A673 (cell line): ENCODE measurements around the gene SDK1.

Source experiments
- EZH2 ChIP-seq: fragments of 200-600 bp; sonication (generic); IDR thresholded peaks from 2 replicates; pipeline ENCODE4 v1.6.1; 2017; ENCODE audit warnings: borderline replicate concordance, low read depth, mild to moderate bottlenecking, mixed read lengths, antibody characterized with exemption, low read length; ENCODE audit not compliant: poor library complexity, severe bottlenecking
- TF ChIP-seq, protein P1 (sequence below): fragments of 300-800, 200-600 bp; sonication (generic); conservative IDR thresholded peaks from 2 replicates; pipeline ENCODE4 v1.5.1; 2017; ENCODE audit warnings: low read depth, mild to moderate bottlenecking, antibody characterized with exemption, low read length, moderate library complexity, mixed read lengths

DNA sequence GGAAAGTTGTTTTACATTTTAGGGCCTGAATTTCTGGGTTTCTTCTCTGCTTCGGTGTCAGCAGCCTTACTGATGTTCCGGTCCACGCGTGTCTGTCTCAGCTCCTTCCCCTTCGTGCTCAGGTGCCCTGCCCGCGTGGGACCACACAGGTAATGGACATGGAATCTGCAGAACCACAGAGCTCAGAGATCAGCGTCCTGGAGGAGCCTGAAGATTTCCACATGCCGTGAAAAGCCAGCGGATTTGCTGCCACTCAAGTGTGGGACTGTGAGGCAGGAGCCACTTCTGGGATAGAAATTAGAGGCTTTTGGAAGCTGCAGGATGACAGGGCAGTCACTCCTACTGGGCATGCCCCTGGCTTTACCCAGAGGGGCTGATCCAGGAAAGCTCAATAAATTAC is 714.9 kb downstream of the SDK1 start:
- TF ChIP-seq, protein P1, sequence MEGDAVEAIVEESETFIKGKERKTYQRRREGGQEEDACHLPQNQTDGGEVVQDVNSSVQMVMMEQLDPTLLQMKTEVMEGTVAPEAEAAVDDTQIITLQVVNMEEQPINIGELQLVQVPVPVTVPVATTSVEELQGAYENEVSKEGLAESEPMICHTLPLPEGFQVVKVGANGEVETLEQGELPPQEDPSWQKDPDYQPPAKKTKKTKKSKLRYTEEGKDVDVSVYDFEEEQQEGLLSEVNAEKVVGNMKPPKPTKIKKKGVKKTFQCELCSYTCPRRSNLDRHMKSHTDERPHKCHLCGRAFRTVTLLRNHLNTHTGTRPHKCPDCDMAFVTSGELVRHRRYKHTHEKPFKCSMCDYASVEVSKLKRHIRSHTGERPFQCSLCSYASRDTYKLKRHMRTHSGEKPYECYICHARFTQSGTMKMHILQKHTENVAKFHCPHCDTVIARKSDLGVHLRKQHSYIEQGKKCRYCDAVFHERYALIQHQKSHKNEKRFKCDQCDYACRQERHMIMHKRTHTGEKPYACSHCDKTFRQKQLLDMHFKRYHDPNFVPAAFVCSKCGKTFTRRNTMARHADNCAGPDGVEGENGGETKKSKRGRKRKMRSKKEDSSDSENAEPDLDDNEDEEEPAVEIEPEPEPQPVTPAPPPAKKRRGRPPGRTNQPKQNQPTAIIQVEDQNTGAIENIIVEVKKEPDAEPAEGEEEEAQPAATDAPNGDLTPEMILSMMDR, result no peak
- TF ChIP-seq EZH2, result no peak
